Nephron progenitor cell (in vitro differentiated cells): ENCODE results near the gene SRPK3.

Experiments
- DNase-seq: peaks from one replicate; pipeline ENCODE4 v3.0.0; 2021
- H3K27ac Mint-ChIP-seq: 2 replicates; pipeline ENCODE4 v1.8.0; 2021; ENCODE audit warnings: mild to moderate bottlenecking, moderate library complexity, mixed read lengths
- H3K27me3 Mint-ChIP-seq: 2 replicates; pipeline ENCODE4 v1.8.0; 2021; ENCODE audit warnings: mild to moderate bottlenecking, low read depth, mixed read lengths; ENCODE audit not compliant: poor library complexity
- H3K36me3 Mint-ChIP-seq: 2 replicates; pipeline ENCODE4 v1.8.0; 2021; ENCODE audit warnings: low read depth, mixed read lengths
- H3K4me1 Mint-ChIP-seq: 2 replicates; pipeline ENCODE4 v1.8.0; 2021; ENCODE audit warnings: mixed read lengths
- H3K4me3 Mint-ChIP-seq: 2 replicates; pipeline ENCODE4 v1.8.0; 2021; ENCODE audit warnings: mild to moderate bottlenecking, moderate library complexity, mixed read lengths
- H3K9me3 Mint-ChIP-seq: 2 replicates; pipeline ENCODE4 v1.8.0; 2021; ENCODE audit warnings: mild to moderate bottlenecking, moderate library complexity, mixed read lengths
- TF ChIP-seq, protein P1 (sequence below): fragments of 200-600 bp; sonication (generic); IDR thresholded peaks from 2 replicates; pipeline ENCODE4 v1.5.0; 2021; ENCODE audit warnings: antibody characterized with exemption

Gene SRPK3

DNA sequence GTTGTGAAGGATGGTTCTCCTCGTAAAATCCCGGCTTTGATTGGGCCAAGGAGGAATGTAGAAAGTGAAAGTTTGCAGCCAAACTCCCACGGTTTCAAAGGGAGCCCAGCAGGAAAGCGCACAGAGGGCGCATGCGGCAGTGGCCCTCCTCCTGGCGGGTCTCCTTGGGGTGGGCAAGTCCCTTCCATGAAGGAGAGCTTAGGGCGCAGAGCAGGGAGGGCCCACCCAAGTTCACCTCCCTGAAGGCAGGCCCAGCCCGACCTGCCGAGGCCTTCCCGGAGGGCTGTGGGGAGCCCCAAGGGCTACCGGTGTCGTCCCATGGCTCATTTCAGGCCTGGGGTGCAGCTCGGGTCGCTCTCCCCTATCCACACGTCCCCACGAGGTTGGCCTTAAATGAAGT is 47.5 kb downstream of the SRPK3 start:
- Mint-ChIP-seq H3K4me3 (peak overlapping the region; percentile 77), H3K27ac (no peak overlapping the region)

DNA sequence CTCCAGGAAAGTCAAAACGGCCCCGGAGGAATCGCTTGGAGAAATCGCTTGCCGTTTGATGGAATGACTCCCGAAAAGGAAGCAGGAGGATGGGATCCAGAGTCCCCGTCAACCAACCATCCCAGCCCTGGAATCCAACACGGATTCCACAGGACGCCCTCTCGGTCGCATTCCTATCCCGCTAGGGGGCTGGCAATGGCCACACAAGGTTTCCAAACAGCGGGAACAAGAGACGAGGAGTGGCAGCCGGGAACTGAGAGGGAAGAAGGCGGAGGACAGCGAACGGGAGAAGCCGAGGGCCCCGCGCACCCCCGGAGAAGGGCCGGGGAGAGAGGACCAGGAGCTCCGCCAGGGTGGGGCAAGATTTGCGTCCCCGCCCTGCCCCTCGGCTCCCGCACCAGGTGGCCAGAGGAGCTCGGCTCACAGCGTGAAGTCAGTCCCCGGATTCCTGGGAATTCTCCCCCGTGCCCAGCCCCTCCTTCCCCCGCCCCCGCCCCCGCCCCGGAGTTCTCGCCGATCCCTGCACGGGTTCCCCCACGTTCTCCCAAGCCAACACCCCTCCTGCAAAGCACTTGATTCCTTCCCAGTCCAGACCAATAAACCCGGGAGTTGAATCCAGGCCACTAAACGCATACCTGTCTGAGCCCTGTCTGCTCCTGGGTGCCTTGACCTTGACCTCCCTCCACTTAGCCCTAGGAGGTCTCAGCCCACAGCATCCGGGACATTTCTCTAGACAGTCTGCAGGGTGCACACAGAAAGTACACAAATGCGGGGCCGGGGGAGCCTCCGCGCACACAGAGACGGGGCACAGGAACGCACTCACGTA is 48.1 kb downstream of the SRPK3 start:
- no peaks in the 10 kb centered on the region for H3K36me3 Mint-ChIP-seq
- peaks cover 63% of the 10 kb centered on the region for H3K9me3 Mint-ChIP-seq
- no peak overlapping the region for H3K27ac Mint-ChIP-seq
- peaks cover 3% of the 10 kb centered on the region for H3K4me1 Mint-ChIP-seq
- H3K4me3 Mint-ChIP-seq = peak overlapping the region; percentile 77
- TF ChIP-seq, protein P1, sequence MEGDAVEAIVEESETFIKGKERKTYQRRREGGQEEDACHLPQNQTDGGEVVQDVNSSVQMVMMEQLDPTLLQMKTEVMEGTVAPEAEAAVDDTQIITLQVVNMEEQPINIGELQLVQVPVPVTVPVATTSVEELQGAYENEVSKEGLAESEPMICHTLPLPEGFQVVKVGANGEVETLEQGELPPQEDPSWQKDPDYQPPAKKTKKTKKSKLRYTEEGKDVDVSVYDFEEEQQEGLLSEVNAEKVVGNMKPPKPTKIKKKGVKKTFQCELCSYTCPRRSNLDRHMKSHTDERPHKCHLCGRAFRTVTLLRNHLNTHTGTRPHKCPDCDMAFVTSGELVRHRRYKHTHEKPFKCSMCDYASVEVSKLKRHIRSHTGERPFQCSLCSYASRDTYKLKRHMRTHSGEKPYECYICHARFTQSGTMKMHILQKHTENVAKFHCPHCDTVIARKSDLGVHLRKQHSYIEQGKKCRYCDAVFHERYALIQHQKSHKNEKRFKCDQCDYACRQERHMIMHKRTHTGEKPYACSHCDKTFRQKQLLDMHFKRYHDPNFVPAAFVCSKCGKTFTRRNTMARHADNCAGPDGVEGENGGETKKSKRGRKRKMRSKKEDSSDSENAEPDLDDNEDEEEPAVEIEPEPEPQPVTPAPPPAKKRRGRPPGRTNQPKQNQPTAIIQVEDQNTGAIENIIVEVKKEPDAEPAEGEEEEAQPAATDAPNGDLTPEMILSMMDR = no peak
- peaks cover 70% of the 10 kb centered on the region for H3K27me3 Mint-ChIP-seq
- peak; percentile 44 for DNase-seq

More for the DNA sequence above, 47.5 kb downstream of the SRPK3 start:
- Mint-ChIP-seq H3K9me3 (peaks cover 64% of the 10 kb centered on the region), H3K27me3 (peaks cover 66% of the 10 kb centered on the region), H3K4me1 (peaks cover 3% of the 10 kb centered on the region), H3K36me3 (no peaks in the 10 kb centered on the region)
- TF ChIP-seq, protein P1 = no peak
- DNase-seq = no peak

DNA sequence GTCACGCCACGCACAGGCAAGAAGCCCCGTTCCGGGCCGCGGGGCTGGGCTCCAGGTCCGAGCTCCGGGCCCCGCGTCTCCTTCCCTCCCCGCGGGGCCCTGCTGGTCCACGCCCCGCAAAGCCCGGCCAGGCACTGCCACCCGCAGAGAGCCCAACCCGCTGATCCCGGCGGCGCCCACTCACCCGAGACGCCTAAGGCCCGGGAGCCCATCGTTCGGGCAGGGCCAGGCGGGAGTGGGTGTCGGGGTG is 48.6 kb downstream of the SRPK3 start:
- H3K4me3 Mint-ChIP-seq = peak overlapping the region; percentile 71
- H3K27me3 Mint-ChIP-seq = peaks cover 70% of the 10 kb centered on the region
- H3K27ac Mint-ChIP-seq = no peak overlapping the region
- H3K4me1 Mint-ChIP-seq = peaks cover 3% of the 10 kb centered on the region
- TF ChIP-seq, protein P1 = no peak
- no peaks in the 10 kb centered on the region for H3K36me3 Mint-ChIP-seq
- DNase-seq = peak; percentile 26
- H3K9me3 Mint-ChIP-seq = peaks cover 62% of the 10 kb centered on the region

DNA sequence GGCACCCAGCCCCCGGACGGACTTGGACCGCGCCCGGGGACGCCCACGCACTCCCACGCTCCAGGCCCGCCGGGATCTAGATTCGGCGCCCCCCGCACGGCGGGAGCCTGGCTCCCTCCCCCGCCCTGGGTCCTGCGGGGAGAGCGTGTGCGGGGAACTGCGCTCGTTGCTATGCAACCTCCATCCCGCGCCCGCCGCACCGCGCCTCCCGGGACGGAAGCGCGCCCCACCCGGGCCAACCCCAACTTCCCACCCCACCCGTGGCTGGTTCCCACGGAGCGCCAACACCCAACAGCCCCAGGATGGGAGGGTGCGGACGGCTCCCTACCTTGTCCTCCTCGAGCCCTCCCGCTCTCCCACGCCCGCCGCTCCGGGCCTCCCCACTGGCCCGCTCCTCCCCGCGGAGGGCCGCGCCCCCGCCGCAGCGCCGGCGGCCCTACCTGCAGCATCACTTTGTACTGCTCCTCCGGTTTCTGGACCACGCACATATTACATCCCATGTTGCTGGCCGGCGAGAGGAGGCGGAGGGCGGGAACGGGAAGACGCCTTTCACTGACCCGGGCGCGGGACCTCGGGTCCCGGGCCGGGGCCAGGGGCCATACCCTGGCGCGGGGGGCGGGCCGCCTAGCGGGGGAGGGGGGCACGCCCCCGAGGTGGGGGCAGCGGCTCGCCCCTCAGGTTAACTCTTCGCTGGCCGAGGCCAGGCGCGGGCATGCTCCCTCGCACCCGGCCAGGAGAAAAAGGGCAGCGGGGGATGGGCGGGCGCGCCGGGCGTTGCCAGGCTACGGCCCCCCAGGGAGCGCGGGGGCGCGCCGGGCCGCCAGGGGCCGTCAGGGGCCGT is 49.2 kb downstream of the SRPK3 start, which contains the start of gene PDZD4:
Gene PDZD4, minus strand, starts transcription at position 746 of the 841 bp plus-strand sequence. Its CDS starts 246 bp downstream, at position 500.
- no peaks in the 10 kb centered on the region for H3K36me3 Mint-ChIP-seq
- peaks cover 70% of the 10 kb centered on the region for H3K27me3 Mint-ChIP-seq
- DNase-seq = peak; percentile 34
- H3K4me3 Mint-ChIP-seq = peak within 1 kb of the TSS; percentile 72
- no peak within 1 kb of the TSS for H3K27ac Mint-ChIP-seq
- peaks cover 3% of the 10 kb centered on the region for H3K4me1 Mint-ChIP-seq
- TF ChIP-seq, protein P1 = no peak
- H3K9me3 Mint-ChIP-seq = peaks cover 68% of the 10 kb centered on the region

DNA sequence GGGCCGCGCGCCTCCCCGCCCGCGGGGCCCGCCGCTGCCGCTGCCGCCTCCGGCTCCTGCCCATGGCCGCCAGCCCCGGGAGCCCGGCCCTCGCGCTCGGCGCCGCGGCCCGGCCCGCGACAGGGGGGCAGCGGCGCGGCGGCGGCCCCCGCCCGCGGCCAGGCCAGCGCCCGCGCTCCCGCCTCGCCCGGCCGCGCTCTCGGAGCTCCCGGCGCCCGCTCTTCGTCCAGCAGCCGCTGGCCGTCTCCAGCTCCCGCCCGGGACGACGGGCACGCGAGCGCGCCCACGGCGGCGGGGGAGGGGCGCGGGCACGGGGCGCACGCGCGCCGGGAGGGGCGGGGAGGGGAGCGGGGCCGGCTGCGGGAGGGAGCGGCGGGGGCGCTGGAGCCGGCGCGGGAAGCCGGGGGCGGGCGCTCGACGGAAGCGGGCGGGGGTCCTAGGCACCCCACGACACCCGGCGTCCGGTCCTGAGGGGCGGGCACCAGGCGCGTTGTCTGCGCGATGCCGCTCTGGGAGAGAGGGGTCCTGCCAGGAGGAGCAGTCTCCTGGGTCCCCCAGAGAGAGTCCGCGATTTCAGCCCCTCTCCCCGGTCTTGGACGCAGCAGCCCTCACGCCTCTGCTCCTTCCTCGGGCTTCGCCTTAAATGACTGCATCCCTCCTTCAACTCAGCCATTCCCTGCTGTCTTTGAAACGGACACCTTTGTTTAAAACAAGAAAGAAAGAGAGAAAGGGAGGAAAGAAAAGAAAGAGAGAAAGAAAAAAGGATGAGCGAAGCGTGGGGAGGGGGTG is 50.0 kb downstream of the SRPK3 start:
- peak; percentile 29 for DNase-seq
- Mint-ChIP-seq H3K27me3 (peaks cover 68% of the 10 kb centered on the region), H3K27ac (no peak overlapping the region), H3K9me3 (peaks cover 68% of the 10 kb centered on the region), H3K4me3 (peak overlapping the region; percentile 72), H3K4me1 (peaks cover 3% of the 10 kb centered on the region), H3K36me3 (no peaks in the 10 kb centered on the region)
- TF ChIP-seq, protein P1 = no peak
